ELF-1 (cell line): Measurements from ENCODE around the gene GATA3.

Experiments used
- DNase-seq: peaks from one replicate; pipeline ENCODE4 v3.0.0-alpha.2; 2016; ENCODE audit warnings: low read depth, low spot score

Gene GATA3

GRCh38 chr10:8100366-8100765, 45.9 kb downstream of the GATA3 start:
- no peak for DNase-seq

DNA sequence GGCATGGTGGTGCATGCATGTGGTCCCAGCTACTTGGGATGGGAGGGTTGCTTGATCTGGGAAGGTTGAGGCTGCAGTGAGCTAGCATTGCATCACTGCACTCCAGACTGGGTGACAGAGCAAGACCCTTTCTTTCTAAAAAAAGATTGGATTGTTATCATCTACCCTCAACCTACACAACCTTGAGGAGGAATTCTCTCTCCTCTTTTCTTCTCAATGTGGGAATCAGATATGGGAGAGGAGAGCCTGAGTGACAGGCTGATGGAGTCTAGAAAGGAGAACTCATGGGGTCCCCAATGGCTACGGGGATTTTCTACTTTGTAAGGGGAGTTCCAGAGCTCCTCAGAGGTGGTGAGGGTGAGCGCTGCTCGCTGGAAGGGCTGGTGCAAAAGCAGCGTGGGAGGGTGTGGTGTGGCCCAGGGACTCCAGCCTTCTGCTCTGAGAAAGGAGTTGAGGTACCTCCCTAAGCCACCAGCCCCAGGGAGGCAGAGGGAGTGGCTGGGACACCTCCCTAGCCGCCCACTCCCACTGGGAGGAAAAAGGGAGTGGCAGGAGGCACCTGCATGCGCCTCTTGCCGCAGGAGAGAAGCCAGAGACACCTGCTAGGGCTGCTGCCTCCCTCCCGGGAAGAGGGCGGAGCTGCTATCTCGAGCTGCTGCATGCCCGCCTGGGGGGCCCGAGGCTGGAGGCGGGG, 48.4 kb downstream of the GATA3 start:
- peak; percentile 75 for DNase-seq

- peak; percentile 87 for DNase-seq
These were observed 49.1 kb downstream of the GATA3 start for GRCh38 chr10:8103543-8103942.

GRCh38 chr10:8104005-8104404, 49.5 kb downstream of the GATA3 start:
- no peak for DNase-seq

DNA sequence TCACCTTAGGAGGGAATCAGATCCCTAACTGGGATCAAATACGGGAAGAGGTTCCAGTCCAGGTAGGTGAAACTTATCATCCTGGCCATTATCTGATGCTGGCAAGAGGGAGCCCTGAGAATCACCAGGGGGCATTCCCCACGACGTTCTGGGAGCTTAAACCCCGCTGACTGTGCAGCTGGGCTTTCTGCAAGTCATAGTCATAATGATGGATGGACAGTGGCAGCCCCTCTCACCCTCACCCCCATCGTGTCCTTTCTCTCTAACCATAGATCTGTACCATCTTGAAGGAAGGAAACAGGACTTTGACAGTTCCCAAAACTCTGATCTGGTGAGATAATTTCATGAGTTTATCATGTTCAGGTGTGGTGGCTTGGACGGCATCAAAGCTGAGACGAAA, 50.2 kb downstream of the GATA3 start:
- no peak for DNase-seq

GRCh38 chr10:8105932-8106331, 51.4 kb downstream of the GATA3 start:
- DNase-seq: no peak

DNA sequence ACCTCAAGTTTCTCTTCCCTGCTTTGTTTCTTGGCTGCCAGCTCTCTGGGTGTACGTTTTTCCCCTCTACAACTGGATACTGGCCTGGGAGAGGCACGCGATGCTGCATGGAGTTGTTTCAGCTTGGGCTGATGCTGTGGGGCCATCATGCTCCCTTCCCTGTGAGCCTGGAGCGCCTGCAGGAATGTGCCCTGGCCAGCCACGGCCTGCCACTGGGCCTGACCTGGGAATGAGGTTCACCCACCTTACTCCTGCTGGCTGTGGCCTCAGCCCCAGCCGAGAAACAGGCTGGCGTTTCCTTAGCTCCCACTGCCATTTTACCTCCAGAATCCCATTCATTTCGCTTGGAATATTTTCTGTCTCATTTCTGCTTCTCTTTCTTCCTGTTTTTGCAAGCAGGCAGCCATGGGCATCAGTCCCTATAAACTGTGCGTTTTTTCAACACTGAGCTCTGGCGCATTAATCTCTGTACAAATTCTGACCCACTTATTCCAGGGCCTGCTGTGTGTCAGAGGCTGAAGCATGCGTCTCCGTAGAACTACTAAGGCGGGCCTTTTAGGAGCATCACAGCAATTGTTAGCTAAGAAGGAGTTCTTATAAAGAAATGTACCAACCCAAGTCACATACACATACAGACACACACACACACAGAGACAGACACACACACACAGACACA, 57.9 kb downstream of the GATA3 start:
- DNase-seq: peak; percentile 59

DNA sequence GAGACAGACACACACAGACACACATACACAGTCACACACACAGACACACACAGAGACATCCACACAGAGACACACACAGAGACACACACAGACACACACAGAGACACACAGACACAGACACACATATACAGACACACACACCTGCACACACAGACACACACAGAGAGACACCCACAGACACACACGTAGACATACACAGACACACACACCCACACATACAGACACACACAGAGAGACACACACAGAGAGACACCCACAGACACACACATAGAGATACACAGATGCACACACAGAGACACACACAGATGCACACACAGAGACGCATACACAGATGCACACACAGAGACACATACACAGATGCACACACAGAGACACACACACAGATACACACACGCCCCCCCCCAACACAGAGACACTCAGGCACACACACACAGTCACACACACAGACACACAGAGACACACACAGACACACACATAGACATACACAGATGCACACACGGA, 58.5 kb downstream of the GATA3 start:
- DNase-seq: no peak

DNA sequence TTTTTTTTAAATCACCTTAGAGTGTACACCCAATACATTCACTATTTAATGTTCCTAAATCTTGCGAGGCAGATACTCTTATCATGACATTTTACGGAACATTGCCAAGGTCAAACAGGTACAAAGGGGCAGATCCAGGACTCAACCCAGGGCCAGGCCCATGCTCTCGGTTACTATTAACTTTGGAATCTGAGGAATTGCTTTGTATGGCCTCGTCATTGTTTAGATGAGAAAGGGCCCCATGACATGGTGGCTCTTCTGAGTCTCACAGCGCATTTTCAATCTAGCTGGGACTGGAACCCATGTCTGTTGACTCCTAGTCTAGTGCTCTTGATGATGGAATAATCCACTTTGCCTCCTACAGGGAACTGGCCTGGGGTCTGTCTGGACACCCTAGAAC, 59.1 kb downstream of the GATA3 start:
- peak; percentile 30 for DNase-seq

DNA sequence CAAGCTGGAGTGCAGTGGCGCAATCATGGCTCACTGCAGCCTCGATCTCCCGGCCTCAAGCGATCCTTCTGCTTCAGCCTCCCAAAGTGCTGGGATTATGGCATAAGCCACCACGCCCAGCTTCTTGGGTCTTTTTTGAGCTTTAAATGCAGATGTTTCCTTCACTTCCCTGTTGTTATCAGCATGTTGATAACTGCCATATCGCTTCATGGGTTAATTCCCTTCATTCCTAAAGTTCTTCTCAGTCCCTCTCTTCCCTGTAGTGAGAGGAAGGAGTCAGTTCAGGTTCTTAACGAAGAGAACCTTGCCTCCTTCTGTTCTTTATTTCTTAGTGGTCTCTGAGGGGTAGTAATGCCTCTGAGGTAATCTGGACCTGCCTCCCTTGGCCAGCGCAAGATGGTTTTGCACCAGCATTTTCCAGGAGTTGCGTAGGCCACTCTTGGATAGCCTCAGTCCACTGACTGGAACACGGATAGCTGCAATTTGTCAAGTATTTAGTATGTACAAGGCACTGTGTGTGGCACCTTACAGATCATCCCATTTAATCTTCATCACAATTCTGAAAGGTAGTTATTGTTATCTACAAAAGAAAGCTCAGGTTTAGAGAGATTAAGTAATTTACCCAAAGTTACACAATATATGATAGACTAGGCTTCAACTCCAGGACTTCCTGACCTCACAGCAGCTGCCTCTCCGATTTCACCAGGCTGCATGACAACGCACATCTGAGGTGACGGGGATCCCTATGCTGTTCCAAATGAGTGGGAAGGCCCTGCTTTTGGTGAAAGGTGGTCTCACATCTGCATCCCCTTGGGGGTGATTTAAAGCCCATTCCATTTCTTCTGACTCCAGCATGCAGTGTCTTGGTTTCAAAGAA, 60.5 kb downstream of the GATA3 start:
- no peak for DNase-seq

DNA sequence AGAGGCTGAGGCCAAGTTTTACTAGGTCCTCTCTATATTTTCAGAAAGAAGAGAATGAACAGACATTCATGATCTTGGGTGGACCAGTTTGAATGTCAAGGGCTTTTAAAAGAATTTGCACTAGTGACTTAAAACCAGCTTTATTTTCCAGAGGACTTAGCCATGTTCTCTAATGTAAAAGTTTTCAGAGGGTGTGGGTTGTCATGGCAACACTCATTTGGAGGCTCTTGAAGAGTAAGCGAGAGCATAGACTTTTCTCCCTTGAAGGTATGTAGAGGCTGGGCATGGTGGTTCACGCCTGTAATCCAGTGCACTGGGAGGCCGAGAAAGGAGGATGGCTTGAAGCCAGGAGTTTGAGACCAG, 61.1 kb downstream of the GATA3 start:
- DNase-seq: no peak

GRCh38 chr10:8116474-8116873, 62.0 kb downstream of the GATA3 start:
- DNase-seq: no peak

GRCh38 chr10:8116926-8117493, 62.5 kb downstream of the GATA3 start:
- peak; percentile 65 for DNase-seq

DNA sequence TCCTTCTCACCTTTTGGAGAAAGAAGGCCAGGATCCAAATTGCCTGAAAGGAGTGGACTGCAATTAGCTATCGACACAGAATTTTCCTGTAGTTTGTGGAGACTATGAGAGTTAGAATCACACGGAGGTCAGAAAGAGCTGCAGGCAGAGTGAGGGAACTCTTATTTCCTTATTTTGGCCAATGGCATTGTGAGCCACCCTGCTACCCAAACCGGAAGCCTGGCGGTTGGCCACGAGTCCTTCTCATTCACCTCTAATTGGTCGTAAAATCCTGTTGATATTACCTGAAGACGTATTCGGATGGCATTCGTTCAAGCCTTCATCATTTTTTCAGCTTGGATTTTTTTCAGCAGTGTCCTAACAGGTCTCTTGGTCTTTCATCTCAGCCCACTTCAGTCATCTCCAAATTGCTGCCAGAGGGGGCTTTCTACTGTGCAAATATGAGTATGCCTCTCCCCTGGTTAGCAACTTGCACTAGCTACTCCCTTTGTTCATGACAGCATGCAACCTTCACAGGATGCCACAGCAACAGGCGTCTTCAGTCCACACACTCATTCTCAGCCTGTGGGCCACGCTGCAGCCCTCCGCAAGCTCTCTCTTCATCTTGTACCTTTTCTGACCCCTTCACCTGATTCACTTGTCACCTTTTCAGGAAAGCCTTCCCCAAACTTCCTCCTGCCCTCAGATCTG, 66.9 kb downstream of the GATA3 start:
- peak; percentile 7 for DNase-seq

- no peak for DNase-seq
These were observed 68.3 kb downstream of the GATA3 start for GRCh38 chr10:8122611-8123369.

DNA sequence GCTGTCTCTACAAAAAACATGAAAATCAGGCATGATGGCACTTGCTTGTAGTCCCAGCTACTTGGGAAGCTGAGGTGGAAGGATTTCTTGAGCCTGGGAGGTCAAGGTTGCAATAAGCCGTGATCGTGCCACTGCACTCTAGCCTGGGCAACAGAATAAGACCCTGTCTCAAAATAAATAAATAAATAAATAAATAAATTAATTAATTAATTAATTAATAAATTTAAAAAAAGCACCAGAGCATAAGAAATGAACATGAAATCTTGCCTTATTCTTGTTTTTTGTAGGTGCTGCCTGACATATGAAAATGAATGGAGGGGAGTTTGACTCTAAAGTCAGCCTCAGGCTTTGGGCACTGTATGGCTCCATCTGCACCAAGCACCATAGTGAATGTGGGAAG, 69.9 kb downstream of the GATA3 start:
- no peak for DNase-seq
